Gastroesophageal sphincter (tissue), 3 donors: ENCODE measurements around the gene NAALADL2.

Experiments used
- EP300 ChIP-seq: sonication (generic); formaldehyde crosslinking; IDR thresholded peaks from one replicate; pipeline ENCODE4 v1.6.1; 2017; ENCODE audit warnings: antibody characterized with exemption, mild to moderate bottlenecking
- POLR2A ChIP-seq, 2 donors: fragments of 450-650 bp; IDR thresholded peaks; one replicate each; pipeline ENCODE4 v1.6.1; 2017; ENCODE audit warnings: antibody characterized with exemption in 2 of 2, mild to moderate bottlenecking in 2 of 2, moderate library complexity in 1 of 2
- POLR2AphosphoS5 ChIP-seq: sonication (generic); formaldehyde crosslinking; IDR thresholded peaks from one replicate; pipeline ENCODE4 v1.6.1; 2017; ENCODE audit warnings: antibody characterized with exemption
- TF ChIP-seq, protein P1 (sequence below), 4 experiments: fragments of 200-600 bp in 2 of 4; fragments of 450-650 bp in 2 of 4; sonication (generic) in 1 of 4; IDR thresholded peaks; one replicate each; pipeline ENCODE4 v1.5.1; 2017 to 2019; ENCODE audit warnings: antibody characterized with exemption in 4 of 4, mild to moderate bottlenecking in 2 of 4, moderate library complexity in 2 of 4

DNA sequence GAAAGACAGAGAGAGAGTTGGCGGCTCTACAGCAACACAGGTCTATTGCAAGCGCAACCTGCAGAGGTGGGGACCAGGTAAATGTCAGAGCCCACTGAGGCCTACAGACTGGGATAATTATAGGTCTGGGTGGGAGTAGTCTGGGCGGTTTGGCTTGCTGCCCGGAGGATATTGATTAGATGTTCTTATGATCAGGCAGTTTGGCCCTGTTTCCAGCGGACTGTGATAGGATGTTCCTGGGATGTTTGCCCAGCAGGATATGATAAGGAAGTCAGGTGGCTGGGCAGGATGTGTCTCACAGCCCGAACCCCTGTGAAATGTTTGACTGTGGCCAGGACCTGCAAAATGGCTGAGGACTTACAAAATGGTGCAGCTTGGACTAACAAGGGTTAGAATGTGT, 364.9 kb downstream of the NAALADL2 start:
- TF ChIP-seq, protein P1, sequence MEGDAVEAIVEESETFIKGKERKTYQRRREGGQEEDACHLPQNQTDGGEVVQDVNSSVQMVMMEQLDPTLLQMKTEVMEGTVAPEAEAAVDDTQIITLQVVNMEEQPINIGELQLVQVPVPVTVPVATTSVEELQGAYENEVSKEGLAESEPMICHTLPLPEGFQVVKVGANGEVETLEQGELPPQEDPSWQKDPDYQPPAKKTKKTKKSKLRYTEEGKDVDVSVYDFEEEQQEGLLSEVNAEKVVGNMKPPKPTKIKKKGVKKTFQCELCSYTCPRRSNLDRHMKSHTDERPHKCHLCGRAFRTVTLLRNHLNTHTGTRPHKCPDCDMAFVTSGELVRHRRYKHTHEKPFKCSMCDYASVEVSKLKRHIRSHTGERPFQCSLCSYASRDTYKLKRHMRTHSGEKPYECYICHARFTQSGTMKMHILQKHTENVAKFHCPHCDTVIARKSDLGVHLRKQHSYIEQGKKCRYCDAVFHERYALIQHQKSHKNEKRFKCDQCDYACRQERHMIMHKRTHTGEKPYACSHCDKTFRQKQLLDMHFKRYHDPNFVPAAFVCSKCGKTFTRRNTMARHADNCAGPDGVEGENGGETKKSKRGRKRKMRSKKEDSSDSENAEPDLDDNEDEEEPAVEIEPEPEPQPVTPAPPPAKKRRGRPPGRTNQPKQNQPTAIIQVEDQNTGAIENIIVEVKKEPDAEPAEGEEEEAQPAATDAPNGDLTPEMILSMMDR (IDR thresholded peaks at IDR 0.05), result no peak
- no peak for TF ChIP-seq POLR2AphosphoS5
- no peak for TF ChIP-seq POLR2A (IDR thresholded peaks at IDR 0.05)
- TF ChIP-seq EP300, result no peak
